Activated gamma-delta T cell treated with anti-CD3 and anti-CD28 coated beads, Interleukin-2, amount 50 U/mL, for 16 hours (primary cell): ENCODE data around the gene RAPGEF1.
A peak's percentile ranks its signal among the peaks of the same experiment; 100 is the strongest.
"Not testable (repeated sequence)": the region's sequence is repeated elsewhere in the genome, so short reads cannot be mapped to it uniquely, and the experiment has no call there.

ENCODE experiments used
- DNase-seq: peaks from one replicate; pipeline ENCODE4 v3.0.0-alpha.2; 2020; ENCODE audit warnings: low read depth

RAPGEF1 gene

DNA sequence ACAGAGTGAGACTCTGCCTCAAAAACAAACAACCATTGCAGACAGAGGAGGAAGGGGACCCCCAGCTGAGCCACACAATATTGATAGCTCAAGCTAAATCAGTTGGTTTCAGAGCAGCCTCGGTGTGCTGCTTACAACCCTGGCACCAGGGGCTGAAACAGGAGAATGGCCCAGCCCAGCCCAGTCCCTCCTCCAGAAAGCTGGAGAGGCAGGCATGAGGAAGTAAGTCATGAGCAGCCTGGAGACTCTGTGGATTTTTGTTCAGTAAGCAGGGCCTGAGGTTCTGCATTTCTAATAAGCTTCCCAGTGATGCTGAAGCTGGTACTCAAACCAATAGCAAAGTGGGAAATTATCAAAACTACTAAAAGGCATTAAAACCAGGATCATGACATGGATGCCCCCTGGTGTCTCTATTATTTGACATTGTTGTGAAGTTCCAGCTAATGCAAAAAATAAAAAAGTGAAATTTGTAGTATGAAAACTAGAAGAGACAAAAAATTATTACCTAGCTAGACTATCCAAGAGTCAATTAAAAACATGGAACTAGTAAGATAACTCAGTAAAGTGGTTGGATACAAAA is 180.4 kb downstream of the RAPGEF1 start:
- no peak for DNase-seq

DNA sequence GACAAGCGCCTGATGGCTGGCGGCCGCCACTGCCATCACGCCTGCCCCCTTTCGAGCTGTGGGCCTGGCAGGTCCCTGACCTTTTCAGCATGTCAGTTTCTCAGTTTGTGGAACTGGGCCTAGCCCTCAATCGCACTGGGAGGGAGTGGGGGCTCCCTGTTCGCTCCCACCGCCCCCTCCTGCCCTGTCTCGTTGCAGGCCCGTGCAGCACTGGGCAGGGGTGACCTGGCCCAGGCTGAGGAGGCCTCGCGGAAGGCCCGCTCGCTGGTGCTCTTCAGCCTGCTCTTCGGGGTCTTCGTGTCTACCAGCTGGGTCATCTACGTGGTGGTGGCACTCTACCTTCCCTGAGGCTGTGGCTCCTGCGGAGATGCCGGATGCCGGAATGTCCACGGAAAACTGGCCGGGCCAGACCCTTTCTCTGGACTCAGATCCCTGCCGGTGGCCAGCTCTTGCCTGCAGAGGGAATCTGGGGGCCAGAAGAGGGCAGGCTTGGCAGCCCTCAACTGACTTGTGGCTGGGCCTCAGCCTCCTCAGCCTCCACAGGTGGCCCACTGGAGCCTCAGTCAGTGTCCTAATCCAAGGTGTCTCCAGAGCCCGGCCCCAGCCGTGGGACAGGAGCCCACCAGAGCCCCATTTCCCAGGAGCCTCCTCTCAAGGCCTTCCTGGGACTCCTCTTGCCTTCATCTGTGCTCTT is 181.9 kb downstream of the RAPGEF1 start:
- no peak for DNase-seq

DNA sequence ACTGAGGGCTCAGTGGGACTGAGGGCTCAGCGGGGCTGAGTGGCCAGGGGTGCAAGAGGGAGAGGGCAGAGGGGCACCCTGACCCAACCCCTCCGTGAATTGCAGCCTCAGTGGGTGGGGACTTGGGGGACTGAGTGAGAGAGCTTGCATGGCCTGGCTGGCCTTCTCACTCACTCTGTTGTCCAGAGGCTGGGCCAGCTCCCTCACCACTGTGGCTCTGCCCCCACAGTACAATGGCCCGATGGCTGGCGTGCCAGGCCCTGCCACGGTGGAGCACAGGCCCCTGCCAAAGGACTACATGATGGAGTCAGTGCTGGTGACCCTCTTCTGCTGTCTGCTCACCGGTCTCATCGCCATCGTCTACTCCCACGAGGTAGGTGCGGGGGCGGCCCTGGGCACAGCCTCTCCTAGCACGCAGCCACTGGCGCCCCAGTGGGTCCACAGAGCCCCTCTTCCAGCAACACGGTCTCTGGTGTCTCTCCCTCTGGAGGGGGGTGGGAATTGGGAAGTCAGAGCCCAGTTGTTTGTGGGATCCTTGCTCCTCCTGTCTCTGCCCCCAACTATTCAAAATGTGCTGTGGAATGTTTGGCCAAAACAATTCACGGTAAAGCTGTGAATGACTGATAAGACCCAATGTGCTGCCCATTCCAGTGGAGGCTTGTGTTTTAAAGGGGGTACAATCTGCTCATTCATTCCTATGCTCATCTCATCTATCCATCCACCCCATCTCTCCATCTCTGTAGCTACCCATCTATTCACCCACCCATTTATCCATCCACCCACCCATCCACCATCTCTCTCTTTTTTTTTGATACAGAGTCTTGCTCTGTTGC is 183.8 kb downstream of the RAPGEF1 start:
- no peak for DNase-seq

DNA sequence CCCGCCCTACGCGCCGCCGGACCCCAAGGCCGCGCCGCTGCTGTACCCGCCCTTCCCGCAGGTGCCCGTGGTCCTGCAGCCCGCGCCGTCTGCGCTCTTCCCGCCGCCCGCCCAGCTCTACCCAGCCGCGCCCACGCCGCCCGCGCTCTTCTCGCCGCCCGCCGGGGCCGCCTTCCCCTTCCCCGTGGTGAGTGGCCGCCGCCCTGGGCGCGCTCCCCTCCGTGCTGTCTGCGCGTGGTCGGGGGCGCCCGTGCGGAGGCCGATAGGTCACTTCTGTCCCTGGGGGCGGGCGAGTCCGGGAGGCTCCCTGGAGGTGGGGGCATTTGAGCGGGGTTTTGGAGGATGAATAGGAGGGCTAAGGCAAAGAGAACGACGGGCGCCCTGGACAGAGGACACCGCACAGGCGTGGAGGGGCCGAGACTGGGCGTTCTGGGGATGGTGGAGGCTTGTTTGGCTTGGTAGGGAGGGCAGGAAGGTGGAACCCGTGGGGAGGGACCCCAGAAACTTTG is 185.0 kb downstream of the RAPGEF1 start:
- DNase-seq = no peak

DNA sequence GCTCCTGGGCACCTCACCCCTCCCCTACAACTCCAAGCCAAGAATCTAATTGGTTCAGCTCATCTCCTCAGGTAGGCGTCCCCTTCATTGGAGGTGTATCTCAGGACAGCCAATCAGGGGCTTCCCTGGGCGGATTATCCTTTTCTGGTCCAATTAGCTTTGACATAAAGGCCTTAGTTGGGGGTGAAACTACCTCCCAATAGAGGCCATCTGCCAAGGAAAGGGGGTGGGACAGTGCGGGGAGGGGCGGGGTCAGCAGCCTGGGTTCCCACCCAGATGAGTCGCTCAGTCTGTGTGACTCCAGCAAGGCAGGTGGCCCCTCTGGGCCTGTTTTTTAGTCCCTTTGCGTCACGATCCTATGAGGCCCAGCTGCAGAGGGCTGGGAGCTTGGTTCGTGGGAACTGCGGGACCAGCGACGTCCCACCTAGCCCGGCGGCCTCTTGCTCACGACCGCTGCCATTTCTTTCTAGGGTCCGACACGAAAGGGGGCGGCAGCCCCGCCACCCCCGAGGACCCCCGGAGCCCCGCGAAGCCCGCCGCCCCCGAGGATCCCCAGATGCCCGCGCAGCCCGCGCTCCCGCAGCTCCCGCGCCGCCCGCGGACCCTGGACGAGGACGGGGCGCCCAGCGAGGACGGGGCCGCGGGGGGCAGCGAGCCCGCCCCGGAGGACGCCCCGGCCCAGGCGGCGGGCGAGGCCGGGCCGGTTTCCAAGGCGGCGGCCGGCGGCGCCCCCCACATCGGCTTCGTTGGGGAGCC is 185.6 kb downstream of the RAPGEF1 start:
- DNase-seq = no peak

DNA sequence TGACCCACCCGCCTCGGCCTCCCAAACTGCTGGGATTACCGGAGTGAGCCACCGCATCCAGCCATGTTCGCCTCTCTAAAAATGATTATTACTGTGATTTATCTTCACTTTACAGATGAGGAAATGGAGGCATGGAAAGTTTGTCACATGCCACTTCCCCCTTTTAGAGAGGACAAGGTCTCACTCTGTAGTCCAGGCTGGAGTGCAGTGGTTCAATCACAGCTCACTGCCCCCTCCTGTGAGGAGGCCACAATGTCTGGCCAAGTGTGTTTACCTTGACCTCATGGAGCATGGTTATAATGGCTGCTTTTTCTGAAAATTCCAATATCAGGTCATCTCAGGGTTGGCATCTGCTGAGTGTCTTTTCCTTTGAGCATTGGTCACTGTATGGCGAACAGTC is 187.8 kb downstream of the RAPGEF1 start:
- DNase-seq = no peak

DNA sequence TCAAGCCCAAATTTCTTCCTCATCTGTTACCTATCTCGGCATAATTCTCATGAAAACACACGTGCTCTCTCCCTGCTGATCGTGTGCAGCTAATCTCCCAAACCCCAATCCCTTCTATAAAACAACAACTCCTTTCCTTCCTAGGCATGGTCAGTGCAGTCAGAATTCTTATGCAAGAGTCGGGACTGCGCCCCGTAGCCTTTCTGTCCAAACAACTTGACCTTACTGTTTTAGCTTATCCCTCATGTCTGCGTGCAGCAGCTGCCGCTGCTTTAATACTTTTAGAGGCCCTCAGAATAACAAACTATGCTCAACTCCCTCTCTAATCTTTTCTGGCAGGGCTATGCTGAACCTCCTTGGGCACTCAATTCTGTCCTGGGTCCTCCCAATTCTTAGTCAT is 189.4 kb downstream of the RAPGEF1 start:
- DNase-seq = not testable (repeated sequence)

DNA sequence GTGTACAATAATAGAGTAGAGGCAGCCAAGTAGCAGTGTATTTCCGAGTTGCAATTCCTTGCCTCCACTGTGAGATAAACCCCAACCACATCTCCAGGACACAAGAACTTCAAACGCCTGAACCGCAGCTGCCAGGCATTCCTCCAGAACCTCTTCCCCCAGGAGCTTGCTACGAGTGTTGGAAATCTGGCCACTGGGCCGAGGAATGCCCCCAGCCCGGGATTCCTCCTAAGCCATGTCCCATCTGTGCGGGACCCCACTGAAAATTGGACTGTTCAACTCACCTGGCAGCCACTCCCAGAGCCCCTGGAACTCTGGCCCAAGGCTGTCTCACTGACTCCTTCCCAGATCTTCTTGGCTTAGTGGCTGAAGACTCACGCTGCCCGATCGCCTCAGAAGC is 190.7 kb downstream of the RAPGEF1 start:
- not testable (repeated sequence) for DNase-seq

DNA sequence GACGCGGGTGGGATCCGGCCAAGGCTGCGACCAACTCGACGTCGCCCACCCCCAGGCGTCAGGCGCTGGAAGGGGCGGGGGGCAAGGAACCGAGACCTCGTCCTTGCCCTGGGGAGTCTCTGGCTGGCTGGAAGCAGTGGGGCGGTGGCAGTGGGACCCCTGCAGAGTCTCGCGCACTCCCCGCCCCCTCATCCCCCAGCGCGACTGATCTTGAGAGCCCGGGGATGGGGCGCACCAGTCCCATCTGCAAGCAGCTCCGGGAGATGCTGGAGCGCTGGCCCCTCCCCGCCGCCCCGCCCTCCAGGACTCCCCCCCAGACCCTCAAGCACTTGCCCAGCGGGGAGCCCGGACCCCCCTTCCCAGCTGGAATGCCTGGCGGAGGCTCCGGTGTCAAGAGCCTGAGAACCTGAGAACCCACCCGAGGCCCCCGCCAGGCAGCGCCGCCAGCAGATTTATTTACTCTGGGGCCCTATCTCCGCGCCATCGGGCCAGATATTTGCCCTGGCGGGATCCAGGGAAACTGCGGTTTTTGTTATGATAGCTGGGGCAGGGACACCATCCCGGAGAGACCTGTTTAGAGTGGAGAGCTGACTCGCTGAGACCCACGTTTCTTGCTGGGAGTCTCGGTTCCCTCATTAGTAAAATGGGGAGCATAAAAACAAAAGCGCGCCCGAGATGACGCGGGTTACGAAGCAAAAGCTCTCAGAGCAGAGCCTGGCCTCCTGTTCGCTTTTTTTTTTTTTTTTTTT is 193.4 kb downstream of the RAPGEF1 start:
- DNase-seq = no peak

DNA sequence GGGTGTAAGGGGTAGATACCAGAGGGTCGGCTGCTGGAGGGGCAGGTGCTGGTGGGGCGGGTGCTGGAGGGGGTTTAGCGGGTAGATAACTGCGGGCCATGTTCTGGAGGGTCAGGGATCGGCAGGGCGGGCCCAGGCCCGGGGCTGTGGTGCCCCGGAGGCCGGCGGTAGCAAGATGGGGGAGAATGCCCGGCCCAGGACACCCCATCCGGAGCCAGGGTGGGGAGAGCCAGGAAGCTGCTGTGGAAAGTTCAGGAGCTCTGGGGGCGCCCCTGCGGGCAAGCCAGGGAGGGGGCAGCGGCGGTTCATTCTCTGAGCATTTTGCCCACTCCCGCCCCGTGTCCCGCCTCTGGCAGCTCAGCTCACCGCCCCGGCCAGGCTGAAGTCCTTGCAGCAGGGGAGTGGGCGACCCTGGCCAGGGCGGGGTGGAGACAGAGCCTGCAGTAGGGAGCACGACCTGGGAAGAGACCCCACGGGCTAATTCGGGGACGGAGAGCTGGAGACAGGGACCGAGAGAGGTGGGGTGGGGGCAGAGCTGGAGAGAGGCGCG is 194.0 kb downstream of the RAPGEF1 start:
- no peak for DNase-seq

DNA sequence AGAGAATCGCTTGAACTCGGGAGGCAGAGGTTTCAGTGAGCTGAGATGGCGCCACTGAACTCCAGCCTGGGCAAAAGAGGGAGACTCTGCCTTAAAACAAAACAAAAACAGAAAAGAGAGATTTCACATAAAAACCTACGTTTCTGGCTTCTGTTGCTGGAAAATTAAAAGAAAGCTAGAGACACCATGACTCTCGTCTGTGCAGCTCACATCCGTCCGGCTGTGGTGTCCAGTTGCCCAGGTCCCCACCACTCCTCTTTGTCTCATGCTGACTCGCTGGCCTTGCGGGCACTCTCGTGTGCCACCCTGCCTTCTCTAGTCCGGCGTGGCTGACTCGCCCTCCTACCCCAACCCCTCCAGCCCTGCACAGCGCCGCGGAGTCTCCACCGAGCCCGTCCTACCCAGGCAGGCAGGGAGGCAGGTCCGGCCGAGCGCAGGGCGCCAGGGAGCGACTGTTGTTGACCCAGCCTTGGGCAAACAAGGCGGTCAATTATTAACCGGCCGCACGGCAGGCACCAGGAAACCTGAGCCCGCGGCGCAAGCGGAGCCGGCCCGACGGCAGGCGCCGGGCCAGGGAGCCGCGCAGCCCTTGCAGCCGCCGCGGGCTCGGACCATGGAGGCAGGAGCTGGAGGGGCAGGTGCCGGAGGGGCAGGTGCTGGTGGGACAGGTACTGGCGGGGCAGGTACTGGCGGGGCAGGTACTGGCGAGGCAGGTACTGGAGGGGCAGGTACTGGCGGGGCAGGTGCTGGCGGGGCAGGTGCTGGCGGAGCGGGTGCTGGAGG is 194.7 kb downstream of the RAPGEF1 start, which contains the start of gene PRRT1B:
PRRT1B (plus strand) TSS at position 521 of the 783 bp plus-strand sequence; CDS start at position 614, 93 bp downstream.
- no peak for DNase-seq

DNA sequence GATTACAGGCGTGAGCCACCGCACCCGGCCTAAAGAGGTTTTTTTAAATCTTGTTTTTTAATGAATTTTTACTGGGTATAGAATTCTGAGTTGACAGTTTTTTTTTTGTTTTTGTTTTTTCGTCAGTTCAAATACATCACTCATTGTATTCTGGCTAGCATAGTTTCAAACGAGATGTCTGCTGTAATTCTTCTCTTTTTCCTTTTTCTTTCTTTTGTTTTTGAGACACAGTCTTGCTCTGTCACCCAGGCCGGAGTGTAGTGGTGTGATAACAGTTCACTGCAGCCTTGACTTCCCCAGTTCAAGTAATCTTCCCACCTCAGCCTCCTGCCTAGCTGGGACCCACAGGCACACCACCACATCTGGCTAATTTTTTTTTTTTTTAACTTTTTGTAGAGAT is 196.7 kb downstream of the RAPGEF1 start:
- DNase-seq = no peak

DNA sequence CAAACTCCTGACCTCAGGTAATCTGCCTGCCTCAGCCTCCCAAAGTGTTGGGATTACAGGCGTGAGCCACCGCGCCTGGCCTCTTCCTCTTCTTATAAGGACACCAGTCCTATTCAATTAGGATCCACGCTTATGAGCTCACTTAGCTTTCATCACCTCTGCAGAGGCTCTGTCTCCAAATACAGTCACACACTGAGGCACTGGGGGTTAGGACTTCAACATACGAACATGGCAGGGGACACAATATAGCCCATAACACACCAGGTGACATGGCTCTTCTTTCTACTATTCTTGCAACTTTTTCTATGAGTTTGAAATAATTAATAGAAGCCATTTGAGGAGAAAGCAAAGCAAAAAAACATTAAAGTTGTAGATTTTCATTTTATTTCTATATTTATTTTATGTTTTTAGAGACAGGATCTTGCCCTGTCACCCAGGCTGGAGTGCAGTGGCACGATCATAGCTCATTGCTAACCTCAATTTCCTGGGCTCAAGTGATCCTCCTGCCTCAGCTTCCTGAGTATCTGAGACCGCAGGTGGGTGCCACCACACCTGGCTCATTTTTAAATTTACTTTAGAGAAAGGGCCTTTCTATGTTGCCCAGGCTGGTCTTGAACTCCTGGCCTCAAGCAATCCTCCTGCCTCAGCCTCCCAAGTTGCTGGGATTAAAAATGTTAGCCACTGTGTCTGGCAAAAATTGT is 200.5 kb downstream of the RAPGEF1 start:
- DNase-seq = no peak

DNA sequence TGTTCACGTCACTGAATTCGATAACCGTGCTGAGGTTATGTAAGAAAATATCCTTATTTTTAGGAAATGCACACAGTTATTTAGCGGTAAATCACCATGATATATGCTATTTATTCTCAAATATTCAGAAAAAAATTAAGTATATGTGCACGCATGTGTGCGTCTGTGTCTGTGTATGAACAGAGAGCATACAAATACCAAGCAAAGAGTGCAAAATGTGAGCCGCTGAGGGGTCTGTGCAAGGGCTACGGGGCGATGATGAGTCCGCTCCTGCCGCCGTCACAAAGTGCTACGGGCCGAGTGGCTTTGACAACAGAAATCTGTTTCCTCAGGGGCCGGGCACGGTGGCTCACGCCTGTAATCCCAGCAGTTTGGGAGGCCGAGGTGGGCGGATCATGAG is 201.9 kb downstream of the RAPGEF1 start:
- no peak for DNase-seq

DNA sequence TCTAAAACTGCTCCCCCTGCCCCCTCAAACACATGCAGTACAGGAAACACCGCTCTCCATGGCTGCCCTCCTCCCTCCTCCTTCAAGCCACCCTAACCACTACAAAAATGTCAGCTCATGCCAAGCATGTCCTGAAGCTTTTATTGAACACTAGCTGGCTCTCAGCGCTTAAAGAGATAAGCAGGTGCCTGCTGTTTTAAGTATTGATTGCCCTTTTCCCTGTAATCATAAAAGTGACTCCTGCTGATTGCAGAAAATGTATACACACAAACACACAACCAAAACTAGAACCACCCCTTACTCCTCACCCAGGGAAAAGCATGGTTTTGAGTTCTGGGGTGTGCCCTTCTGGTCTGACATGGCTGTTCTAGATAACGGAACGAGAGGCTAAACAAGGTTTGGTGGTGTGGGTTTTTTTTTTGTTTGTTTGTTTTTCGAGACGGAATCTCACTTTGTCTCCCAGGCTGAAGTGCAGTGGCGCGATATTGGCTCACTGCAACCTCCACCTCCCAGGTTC is 205.1 kb downstream of the RAPGEF1 start:
- no peak for DNase-seq

DNA sequence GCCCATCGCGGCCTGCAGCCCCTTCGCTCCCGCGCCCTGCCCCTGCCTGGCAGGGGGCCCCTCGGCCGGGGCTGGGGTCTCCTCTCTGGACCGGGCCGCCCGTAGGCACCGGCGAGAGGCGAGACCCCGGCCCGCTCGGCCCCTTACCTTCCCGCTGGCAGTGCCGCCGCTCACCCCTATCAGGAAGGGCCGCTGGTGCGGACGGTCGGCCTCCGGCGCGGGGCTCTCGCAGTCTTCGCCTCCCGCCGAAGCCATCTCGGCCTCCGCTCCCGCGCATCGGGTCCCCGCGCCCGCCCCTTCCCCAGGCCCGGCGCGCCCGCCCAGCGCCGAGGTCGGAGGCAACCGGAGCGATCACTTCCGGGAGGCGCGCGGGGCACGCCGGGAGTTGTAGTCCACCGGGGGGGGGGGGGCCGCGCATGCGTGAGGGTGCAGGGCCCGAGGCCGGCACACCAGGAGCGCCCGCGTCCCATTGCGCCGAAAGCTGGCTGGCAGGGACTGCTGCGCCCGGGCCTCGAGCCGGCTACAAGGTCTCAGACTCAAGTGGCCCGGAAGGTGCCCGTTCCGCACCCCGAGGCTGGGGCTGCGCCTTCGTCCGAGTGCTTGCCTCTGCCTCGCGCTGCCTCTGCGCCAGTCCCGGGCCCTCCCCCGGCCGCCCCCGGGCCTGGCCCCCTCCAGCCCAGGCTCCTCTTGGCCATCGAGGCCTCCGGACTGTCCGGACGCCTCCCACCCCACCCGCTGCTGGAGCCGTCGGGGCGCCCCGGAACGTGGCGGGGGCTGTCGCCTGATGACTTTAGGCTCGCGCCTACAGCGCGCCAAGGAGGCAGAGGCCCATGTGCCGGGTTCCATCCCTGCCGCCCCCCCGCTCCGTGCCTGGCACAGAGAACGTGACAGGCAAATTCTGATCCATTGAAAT is 208.7 kb downstream of the RAPGEF1 start, which contains the start of gene UCK1:
UCK1 (minus strand) TSS at position 344 of the 913 bp plus-strand sequence; CDS start at position 255, 89 bp downstream.
- peak; percentile 47 for DNase-seq

DNA sequence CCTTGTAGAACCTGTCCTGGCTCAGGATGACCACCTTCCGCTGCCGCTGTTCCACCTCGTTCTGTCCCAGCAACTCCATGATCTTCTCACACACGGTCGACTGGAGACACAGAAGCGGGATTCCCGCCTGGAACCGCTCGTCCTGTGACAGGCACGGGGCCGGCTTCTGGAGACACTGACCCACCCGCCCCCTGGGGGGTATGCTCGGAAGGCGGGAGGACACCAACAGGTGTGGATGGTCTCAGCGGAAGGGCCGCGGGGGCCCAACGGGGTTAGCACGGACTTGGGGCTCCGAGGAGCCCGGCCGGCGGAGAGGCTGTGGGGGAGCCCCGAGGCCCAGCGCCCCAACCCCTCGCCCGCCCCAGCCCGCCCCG is 209.3 kb downstream of the RAPGEF1 start:
- no peak for DNase-seq
